HG03460 (cell line): ENCODE results near the gene SFI1.
"Not testable (repeated sequence)": the region's sequence is repeated elsewhere in the genome, so short reads cannot be mapped to it uniquely, and the experiment has no call there.

Experiments used
- ATAC-seq: cut with Tn5 transposase; IDR thresholded peaks from one replicate; pipeline ENCODE4 v1.9.1; 2021; ENCODE audit not compliant: unreplicated experiment

SFI1 gene

GRCh38 chr22:31586137-31586920 is 90.0 kb downstream of the SFI1 start:
- no peak for ATAC-seq

GRCh38 chr22:31588970-31589675 is 92.8 kb downstream of the SFI1 start:
- ATAC-seq: no peak

DNA sequence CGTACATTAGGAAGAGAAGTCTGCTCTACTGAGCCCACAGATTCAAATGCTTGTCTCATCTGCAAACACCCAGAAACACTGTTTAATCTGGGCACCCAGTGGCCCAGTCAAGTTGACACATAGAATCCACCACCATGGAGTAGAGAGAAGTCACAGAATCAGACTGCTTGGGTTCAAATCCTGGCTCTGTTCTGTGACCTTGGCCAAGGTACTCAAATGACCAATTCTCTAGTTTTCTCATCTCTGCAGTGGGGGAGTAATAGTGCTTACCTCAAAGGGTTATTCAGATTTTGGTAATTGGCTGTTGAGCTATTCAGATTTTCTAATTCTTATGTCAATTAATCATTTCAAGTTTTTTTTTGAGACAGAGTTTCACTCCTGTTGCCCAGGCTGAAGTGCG is 93.8 kb downstream of the SFI1 start:
- ATAC-seq: not testable (repeated sequence)

- no peak for ATAC-seq
Measured at GRCh38 chr22:31595271-31595670, 98.9 kb downstream of the SFI1 start.

DNA sequence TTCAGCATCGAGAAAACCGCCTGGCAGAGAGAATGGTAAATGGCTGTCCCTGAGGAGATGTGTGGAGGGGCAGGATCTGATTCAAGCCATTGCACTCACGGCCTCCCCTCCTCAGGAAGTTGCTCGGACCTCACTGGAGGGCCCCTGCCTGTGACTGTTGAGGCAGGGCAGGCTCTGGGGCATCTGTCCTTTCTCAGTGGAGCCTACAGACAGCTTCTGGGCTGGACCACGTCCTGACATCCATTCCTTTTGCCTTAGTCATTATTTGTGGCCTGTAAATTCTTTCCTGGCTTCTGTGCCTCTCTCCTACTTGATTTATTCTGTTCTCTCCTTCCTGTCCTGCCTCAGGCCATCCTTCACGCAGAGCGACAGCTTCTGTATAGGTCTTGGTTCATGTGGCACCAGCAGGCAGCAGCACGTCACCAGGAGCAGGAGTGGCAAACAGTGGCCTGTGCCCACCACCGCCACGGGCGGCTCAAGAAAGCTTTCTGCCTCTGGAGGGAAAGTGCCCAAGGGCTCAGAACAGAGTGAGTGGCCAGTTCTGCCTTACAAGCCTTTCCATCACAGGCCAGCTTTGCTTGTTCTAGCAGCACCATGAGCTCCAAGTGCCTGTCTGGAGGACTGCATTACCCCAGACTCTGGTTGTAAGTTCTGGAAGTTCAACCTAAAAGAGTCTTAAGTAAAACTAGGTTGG is 106.1 kb downstream of the SFI1 start:
- ATAC-seq: no peak

DNA sequence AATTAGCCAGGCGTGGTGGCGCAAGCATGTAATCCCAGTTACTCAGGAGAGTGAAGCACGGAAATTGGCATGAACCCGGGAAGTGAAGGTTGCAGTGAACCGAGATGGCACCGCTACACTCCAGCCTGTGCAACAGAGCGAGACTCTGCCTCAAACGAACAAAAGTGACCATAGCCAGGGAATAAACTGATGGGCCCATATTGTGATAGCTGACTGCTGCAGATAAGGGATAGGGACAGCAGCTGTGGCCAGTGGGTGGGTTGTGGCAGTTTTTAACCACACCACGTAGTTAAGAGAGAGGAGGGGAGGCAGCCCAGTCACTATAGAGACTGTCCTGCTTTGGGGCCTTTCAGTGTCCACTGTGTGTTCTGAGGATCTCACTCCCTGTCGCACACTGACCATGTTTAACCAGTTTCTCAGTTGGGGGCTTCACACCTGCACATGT is 106.8 kb downstream of the SFI1 start:
- ATAC-seq: no peak

- no peak for ATAC-seq
Measured at GRCh38 chr22:31603574-31603973, 107.2 kb downstream of the SFI1 start.

GRCh38 chr22:31604137-31604705 is 107.9 kb downstream of the SFI1 start:
- no peak for ATAC-seq

- ATAC-seq: no peak
Measured at GRCh38 chr22:31604746-31605705, 108.7 kb downstream of the SFI1 start.

GRCh38 chr22:31605851-31606585 is 109.7 kb downstream of the SFI1 start:
- ATAC-seq: no peak

DNA sequence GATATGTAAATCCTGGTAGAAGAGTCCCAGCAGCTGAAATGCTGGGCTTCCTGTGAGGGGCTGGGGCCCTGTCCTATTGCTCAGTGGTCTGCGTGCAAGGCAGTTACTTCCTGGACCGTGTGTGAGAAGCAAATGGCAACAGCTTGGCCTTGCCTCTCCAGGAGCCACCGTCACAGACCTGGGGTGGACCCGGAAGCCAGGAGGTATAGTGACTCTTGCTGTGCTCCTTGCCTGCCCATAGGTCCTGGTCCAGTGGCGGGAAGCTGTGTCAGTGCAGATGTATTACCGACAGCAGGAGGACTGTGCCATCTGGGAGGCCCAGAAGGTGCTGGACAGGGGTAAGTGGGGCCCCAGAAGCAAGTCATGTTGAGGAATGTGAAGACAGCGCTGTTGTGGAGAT is 111.4 kb downstream of the SFI1 start:
- ATAC-seq: no peak

DNA sequence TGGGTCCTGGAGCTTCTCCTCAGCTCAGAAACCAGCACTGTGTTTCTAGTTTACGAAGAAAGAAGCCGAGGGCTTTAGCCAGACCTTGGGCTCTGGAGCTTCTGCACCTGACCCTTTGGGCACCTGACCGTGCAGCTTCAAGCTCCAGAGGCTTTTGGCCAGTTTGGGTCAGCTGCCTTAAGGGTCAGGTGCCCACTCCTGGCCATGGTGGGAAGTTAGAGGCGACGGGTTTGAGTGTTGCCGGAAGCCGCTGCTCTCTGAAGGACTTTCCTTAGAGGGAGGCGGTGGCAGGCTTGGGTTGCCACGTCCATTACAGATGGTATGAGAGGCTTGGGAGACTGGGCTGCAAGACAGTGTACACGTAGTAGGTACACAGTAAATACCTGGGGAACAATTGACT is 113.4 kb downstream of the SFI1 start:
- no peak for ATAC-seq

GRCh38 chr22:31610611-31611010 is 114.3 kb downstream of the SFI1 start:
- no peak for ATAC-seq

DNA sequence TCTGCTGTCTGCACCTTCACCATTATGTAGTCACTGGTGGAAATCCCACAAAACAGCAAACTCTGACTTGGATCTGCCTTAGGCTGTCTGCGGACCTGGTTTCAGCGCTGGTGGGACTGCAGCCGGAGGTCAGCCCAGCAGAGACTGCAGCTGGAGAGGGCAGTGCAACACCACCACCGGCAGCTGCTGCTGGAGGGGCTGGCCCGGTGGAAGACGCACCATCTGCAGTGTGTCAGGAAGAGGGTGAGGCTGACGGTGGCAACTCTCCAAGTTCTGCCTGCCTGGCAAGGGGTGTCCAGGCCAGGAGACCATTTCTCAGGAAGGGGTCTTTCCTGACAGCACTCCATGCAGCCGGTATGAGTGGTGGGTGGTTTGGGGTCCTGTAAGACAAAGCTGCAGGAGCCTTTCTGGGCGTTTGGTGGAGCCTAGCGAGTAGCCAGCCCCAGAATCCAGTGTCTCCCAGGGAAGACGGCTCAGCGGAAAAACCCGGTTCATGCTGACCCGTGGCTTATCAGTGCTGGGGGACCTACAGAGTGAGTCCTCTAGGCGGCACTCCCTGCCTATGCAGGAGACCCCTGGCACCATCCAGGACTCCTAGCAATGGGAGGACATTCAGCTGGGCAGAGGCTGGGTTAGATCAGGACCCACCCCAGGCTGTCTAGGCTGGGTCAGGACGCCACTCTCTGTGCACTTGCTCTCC is 114.9 kb downstream of the SFI1 start:
- no peak for ATAC-seq

GRCh38 chr22:31612891-31613285 is 116.6 kb downstream of the SFI1 start:
- ATAC-seq: no peak

DNA sequence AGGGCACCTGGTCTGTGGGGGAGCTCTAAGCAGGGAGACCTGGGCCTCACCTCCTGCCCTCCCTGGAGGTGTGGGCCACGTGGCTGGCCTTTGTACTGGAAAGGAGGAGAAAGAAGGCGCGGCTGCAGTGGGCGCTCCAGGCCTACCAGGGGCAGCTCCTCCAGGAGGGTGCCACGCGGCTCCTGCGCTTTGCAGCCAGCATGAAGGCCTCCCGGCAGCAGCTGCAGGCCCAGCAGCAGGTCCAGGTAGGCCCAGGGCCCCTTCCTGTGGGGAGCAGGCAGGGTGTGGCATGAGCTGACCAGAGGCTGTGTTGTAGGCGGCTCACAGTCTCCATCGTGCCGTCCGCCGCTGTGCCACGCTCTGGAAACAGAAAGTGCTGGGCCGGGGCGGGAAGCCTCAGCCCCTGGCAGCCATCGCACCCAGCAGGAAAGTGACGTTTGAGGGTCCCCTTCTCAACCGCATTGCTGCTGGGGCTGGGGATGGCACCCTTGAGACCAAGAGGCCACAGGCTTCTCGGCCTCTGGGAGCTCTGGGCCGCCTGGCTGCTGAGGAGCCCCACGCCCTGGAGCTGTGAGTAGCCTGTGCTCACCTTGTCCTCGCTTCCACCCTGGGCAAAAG is 117.1 kb downstream of the SFI1 start:
- no peak for ATAC-seq

DNA sequence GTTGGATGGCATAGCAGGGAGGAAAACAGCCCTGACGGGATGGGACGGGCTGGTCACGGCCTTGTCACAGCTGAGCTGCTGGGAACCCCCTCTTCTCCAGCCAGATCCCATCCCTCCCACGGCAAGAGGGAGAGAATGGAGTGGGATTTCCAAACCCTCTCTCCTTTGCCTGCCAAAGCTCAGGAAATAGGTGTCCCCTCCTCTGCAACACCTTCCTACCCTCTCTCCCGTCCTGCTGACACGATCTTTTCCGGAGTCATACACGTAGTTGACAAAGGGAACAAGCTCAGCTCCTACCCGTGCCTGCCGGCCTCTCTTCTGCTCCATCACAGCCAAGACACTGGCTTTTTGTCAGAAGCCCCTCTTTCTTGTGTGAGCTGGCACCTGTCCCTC is 117.6 kb downstream of the SFI1 start:
- no peak for ATAC-seq

- ATAC-seq: no peak
Measured at GRCh38 chr22:31614781-31615490, 118.6 kb downstream of the SFI1 start.
